ENCODE data around the gene TBC1D1. TPM values are rescaled to one million over a fixed set of nuclear protein-coding genes. Genes with fewer than 3 reads are reported as not detected.
A peak's percentile ranks its signal among the peaks of the same experiment; 100 is the strongest.

Gene TBC1D1
- total RNA-seq, 4 donors from 2014 or later = 15.9 to 24.0 (median 20.0) TPM

DNA sequence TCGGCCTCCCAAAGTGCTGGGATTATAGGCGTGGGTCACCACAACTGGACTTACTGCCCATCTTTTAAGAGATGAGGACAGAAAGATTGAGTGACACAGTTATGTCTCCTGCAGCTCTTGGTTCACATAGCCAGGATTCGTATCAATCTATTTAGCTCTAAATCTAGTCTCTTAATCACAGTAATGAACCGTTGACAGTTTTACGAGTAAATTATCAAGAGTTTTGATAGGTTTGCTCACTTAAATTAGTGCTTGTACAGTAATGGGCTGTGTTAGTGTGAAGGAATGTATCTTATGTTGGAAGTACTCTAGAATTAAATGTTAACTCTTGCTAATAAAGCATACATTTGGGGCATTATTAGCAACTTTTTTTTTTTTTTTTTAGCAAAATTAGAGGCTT lies 175.0 kb downstream of the TBC1D1 start:
- no peak overlapping the region for H3K4me3 ChIP-seq (ENCODE audit: low read depth, poor library complexity, severe bottlenecking)
- intact Hi-C loops (cut with DNase I; ENCODE audit: low total_unique reads) = loop anchor here (5.0 to 10.0 kb wide), 2 partner anchors 109 to 611 kb away; no protein-coding TSS in a partner anchor
- 81 to 89% methylated on average over 5 of the region's 5 CpGs for WGBS, 2 donors
- TF ChIP-seq CTCF (IDR thresholded peaks at IDR 0.05) (no peak), POLR2A (IDR thresholded peaks at IDR 0.05) (no peak)
- DNase-seq (ENCODE audit: low spot score in 2 of 2) = no peak

DNA sequence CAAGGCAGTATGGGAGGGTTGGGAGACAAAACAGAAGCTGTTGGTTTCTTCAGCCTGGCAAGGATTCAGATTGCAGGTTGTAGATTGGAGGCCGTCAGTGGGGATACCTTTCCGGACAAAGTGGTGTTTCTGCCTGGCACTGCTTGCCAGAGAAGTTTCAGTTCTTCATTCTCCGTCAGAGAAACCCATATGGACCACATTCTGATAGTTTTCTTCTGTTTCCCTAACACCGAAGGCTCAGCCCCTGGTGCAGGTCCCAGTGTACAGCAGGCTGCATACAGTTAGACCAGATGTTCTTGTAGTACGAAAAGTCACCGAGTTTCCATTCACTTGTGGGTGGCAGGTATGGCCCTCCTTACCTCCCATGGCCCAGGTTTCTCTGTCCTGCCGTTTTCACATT lies 176.6 kb downstream of the TBC1D1 start:
- TF ChIP-seq POLR2A (IDR thresholded peaks at IDR 0.05) (no peak), CTCF (IDR thresholded peaks at IDR 0.05) (no peak)
- DNase-seq (ENCODE audit: low spot score in 2 of 2) = peak in 1 of 2 donors; percentile 64
- WGBS, 2 donors = 92 to 97% methylated on average over 7 of the region's 7 CpGs
- H3K4me3 ChIP-seq (ENCODE audit: low read depth, poor library complexity, severe bottlenecking) = no peak overlapping the region
- intact Hi-C loops (cut with DNase I; ENCODE audit: low total_unique reads) = loop anchor here (5.0 to 10.0 kb wide), 2 partner anchors 107 to 610 kb away; no protein-coding TSS in a partner anchor

DNA sequence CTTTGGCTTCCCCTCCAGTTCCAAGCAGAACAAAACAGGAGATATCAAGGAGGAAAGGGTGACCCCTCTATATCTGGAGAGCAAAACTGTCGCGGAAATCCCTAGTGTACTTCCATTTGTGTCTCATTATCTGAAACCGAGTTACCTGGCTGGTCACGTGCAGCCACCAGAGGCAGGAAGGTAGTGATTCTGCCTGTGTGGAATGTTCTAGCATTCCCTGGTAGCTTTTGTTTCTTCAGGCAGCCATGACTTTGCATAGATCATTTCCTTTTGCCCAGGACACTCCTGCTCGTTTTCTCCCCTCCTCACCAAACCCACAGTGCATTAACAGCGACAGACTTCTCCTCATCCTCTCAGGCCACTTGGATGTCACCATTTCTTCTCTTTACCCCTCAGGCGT lies 177.2 kb downstream of the TBC1D1 start:
- WGBS, 2 donors = 96% methylated on average over 7 of the region's 7 CpGs
- intact Hi-C loops (cut with DNase I; ENCODE audit: low total_unique reads) = loop anchor here (5.0 to 10.0 kb wide), 2 partner anchors 107 to 609 kb away; no protein-coding TSS in a partner anchor

GRCh38 chr4:38069271-38069760 lies 178.4 kb downstream of the TBC1D1 start:
- H3K4me3 ChIP-seq (ENCODE audit: low read depth, poor library complexity, severe bottlenecking) = no peak overlapping the region
- TF ChIP-seq POLR2A (IDR thresholded peaks at IDR 0.05) (no peak), CTCF (IDR thresholded peaks at IDR 0.05) (no peak)
- 44 to 48% methylated on average over 6 of the region's 6 CpGs for WGBS, 2 donors
- intact Hi-C loops (cut with DNase I; ENCODE audit: low total_unique reads) = loop anchor here (5.0 to 10.0 kb wide), 2 partner anchors 105 to 608 kb away; no protein-coding TSS in a partner anchor
- peak in 1 of 2 donors; percentile 81 for DNase-seq (ENCODE audit: low spot score in 2 of 2)

More for the DNA sequence above, 177.2 kb downstream of the TBC1D1 start:
- TF ChIP-seq POLR2A (IDR thresholded peaks at IDR 0.05) (no peak), CTCF (IDR thresholded peaks at IDR 0.05) (no peak)
- peak in 1 of 2 donors; percentile 46 for DNase-seq (ENCODE audit: low spot score in 2 of 2)
- no peak overlapping the region for H3K4me3 ChIP-seq (ENCODE audit: low read depth, poor library complexity, severe bottlenecking)

DNA sequence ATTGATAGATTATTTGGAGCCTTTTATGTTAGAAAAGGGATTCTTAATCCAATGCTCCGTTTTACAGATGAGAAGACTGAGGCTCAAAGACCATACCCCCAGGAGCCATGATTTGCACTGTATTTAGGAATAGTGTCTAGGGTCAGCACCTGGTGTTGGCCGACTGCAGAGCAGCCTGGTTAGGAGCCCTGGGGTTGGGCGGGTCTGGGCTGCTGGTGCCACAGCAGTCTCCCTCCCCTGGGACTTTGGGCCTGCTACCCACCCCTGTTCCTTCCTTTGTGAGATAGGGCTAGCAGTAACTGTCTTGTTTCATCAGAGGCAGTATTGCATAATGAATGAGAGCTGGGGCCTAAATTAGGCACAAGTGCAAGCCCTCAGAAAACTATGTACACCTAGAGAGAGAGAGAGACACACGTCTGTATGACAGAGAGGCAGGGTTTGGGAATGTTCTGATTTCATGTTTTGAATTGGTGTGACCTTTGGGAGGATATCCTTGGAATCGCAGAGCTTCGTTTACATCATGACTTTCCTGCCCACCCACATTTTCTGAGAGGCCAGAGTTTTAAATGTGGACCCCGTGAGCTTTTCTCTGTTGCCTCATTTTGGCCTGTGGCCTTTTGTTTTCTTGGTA lies 181.0 kb downstream of the TBC1D1 start:
- no peak overlapping the region for H3K4me3 ChIP-seq (ENCODE audit: low read depth, poor library complexity, severe bottlenecking)
- WGBS, 2 donors = 51 to 61% methylated on average over 7 of the region's 7 CpGs
- intact Hi-C loops (cut with DNase I; ENCODE audit: low total_unique reads) = no loop called here
- TF ChIP-seq POLR2A (IDR thresholded peaks at IDR 0.05) = no peak
- TF ChIP-seq CTCF (IDR thresholded peaks at IDR 0.05) = peak in 1 of 3 donors; percentile 20
- no peak for DNase-seq (ENCODE audit: low spot score in 2 of 2)
